GM12892 (cell line): ENCODE measurements around the gene ARHGAP35.
"Not testable (repeated sequence)": the region's sequence is repeated elsewhere in the genome, so short reads cannot be mapped to it uniquely, and the experiment has no call there.

Source experiments
- DNase-seq: peaks from one replicate; pipeline ENCODE4 v3.0.0; 2011; ENCODE audit not compliant: insufficient read length
- FAIRE-seq: peaks from 2 replicates; lab custom pipeline; 2011; peaks lifted over from hg19 to GRCh38; lab: Jason Lieb, UNC
- POLR2A ChIP-seq: IDR thresholded peaks from 2 replicates; pipeline ENCODE4 v1.6.1; 2011; ENCODE audit warnings: low read depth, low read length, control low read depth
- POLR2AphosphoS5 ChIP-seq: IDR thresholded peaks from 2 replicates; pipeline ENCODE4 v1.6.1; 2011; ENCODE audit warnings: low read depth, low read length, control low read depth
- TAF1 ChIP-seq: IDR thresholded peaks from 2 replicates; pipeline ENCODE4 v1.6.1; 2011; ENCODE audit warnings: low read depth, mild to moderate bottlenecking, control low read depth, low read length, borderline replicate concordance

ARHGAP35 gene

DNA sequence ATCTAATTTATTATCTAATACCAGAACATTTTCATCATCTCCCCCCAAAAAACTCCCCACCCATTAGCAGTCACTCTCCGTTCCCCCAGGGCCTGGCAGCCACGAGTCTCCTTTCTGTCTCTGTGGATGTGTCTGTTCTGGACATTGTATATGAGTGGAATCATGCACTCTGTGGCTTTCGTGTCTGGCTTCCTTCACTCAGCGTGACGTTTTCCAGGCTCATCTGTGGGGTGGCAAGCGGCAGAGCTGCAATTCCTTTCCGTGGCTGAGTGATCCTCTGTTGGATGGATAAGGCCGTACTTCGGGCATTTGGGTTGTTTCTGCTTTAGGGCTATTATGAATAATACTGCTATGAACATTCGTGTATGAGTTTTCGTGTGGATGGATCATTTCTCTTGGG, 13.3 kb upstream of the ARHGAP35 start:
- no peak for FAIRE-seq
- TF ChIP-seq TAF1 (no peak), POLR2AphosphoS5 (no peak), POLR2A (no peak)
- DNase-seq, result no peak

GRCh38 chr19:46848389-46848788, 12.4 kb upstream of the ARHGAP35 start:
- DNase-seq (no peak), FAIRE-seq (no peak)
- no peak for TF ChIP-seq POLR2AphosphoS5
- no peak for TF ChIP-seq POLR2A
- no peak for TF ChIP-seq TAF1

- TF ChIP-seq POLR2AphosphoS5 (no peak), POLR2A (no peak), TAF1 (no peak)
- FAIRE-seq (no peak), DNase-seq (no peak)
These were observed 11.2 kb upstream of the ARHGAP35 start for GRCh38 chr19:46849610-46850009.

DNA sequence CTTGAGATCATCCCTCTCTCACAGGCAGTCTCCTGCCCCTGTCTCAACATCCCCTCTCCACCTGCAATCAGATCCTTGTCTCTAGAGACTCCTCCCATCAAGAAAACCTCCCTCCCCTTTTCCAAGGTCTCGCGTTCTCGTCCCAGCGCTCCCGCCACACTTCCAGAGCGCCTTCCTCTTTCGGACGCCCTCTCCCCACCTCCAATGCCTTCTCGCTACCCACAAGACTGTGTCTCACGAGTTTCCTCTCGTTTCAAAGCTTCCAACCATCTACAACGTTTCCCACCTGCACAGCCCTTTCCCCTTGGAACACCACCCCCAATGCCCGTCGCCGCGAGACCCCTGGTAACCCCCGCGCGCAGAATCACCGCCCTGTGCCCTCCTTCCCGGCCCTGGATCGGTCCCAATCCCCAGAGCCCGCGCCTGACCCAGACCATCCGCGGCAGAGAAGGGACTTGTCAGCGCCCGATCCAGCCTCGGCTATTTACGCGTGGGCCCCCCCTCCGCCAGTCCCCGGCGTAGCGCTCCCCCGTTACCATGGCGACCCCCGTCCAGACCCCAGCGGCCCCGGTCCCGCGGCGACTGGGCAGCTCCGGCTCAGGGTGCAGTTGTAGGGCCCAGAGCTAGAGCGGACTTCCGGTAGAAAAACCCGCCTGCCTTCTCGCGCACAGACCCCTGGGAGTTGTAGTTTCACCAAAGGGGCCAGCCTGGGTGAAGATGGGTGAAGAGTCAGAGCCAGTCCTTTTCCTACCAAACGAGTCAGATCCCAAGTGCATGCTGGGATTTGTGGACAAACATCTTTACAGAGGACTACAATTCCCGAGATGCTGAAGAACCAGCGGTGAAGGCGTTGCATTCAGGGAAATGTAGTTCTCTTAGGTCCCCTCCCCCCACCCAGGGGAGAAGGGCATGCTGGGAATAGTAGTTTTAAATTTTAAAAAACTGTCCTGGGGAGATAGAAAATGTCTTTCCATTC, 10.3 kb upstream of the ARHGAP35 start, which contains the start of gene AP2S1:
TSS of gene AP2S1 (minus strand) at position 619 of the 976 bp plus-strand sequence. CDS start at position 539, 80 bp downstream.
- peak; percentile 62 for TF ChIP-seq TAF1
- peak; percentile 85; the same call in 1 of the 2 replicates for TF ChIP-seq POLR2A
- TF ChIP-seq POLR2AphosphoS5, result peak; percentile 52; the same call in 1 of the 2 replicates
- DNase-seq (peak; percentile 96), FAIRE-seq (peak; percentile 97)

DNA sequence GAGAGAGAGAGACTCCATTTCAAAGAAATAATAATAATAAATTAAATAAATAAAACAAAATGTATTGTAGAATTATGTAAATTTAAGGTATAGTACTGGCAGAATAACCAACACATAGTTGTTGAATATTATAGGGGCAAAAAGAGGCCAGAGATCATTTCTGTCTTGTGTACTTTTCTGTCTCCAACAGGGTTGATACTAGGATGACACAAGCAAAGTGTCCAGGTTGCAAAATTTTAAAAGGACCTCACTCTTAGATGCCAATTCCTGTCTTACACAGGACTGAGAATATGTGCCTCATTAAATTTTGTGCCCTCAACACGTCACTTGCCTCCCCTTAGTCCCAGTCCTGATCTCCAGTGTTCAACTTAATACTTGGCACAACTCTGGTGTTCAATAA, 8.0 kb upstream of the ARHGAP35 start:
- DNase-seq, result no peak
- TF ChIP-seq POLR2AphosphoS5 (no peak), POLR2A (no peak), TAF1 (no peak)
- FAIRE-seq, result no peak

DNA sequence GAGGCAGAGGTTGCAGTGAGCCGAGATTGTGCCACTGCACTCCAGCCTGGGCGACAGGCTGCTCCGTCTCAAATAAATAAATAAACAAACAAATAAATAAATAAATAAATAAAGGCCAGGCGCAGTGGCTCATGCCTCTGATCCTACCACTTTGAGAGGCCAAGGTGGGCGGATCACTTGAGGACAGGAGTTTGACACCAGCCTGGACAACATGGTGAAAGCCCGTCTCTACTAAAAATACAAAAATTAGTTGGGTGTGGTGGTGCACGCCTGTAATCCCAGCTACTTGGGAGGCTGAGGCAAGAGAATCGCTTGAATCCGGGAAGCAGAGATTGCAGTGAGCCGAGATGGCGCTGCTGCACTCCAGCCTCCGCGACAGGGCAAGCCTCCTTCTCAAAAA, 6.1 kb upstream of the ARHGAP35 start:
- not testable (repeated sequence) for DNase-seq, FAIRE-seq

DNA sequence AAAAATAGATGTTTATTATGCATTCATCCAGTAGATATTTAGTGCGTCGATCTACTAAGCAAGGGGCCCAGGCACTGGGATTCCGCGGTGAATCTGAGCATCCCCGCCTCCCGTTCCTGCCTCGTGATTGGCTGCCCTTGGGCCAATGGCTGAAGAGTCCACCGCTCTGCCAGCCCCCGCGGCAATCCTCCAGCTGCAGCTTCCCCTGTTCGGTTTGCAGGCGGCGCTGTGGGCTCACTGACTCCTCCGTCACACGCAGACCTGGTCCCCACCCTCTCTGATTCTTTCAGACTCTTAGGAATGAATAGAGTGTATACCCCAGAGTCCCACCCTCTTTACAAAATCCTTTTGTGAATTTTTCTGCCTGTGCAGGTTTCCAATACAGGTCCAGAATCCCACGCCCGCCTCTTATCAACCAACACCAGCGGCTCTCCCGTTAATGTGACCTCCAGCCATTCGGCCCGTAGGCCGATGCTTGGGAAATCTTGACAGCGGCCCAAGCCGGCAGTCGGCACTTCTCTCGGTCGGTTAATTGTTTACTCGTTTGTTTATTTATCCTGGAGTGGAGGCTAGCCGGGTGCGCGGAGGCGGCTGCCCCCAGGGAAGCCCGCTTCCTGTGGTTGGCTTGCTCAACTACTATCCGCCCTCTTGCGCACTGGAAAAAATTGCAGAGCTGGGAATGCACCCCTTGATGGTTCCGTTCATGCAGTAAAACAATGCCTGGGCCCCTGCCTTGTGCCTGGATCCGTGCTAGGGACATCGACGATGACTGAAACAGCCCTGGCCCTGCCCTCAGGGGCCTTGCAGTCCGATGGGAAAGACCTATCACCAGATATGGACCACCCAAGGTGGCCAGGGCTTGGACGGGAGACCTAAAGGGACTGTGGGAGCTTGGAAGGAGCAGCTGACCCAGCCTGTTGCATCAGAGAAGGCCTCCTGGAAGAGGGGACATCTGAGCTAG, 4.5 kb upstream of the ARHGAP35 start:
- peak; percentile 86 for FAIRE-seq
- peak; percentile 82 for DNase-seq
- no peak for TF ChIP-seq POLR2AphosphoS5

DNA sequence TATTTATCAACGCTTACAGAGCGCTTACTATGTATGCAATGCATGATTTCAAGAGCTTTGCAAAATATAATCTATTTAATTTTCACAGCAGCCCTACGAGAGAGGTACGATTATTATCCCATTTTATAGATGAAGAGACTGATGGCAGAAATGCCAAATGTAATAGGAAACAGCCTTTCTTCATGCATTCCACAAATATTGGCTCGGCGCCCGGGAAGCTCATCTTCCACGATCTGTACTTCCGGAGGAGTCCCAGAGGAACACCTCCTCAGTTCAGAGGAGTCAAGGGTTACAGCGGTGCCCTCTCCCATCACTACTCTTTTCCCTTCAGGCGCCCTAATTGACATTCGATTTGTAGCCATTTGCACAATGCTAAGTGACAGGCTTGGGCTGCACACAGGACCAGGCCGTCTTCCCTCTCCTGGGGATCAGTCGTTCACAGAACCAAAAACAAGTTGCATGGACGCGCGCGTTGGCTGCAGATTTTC, 1.1 kb upstream of the ARHGAP35 start:
- no peak for DNase-seq
- TF ChIP-seq POLR2AphosphoS5 (peak; percentile 8; the same call in 1 of the 2 replicates), TAF1 (no peak), POLR2A (no peak)
- FAIRE-seq, result no peak

- DNase-seq (peak; percentile 89), FAIRE-seq (peak; percentile 96)
- peak; percentile 87 for TF ChIP-seq POLR2AphosphoS5
- peak; percentile 91 for TF ChIP-seq POLR2A
- peak; percentile 73 for TF ChIP-seq TAF1
These were observed 512 bp upstream of the ARHGAP35 start for GRCh38 chr19:46860125-46860845.

GRCh38 chr19:46861691-46862502, 1.1 kb downstream of the ARHGAP35 start:
- peak; percentile 61 for FAIRE-seq
- TF ChIP-seq POLR2A, result no peak
- TF ChIP-seq TAF1, result no peak
- no peak for TF ChIP-seq POLR2AphosphoS5
- no peak for DNase-seq
